ENCODE results near the gene TTLL4. TPM values are rescaled to one million over a fixed set of nuclear protein-coding genes. Genes with fewer than 3 reads are reported as not detected.
A peak's percentile ranks its signal among the peaks of the same experiment; 100 is the strongest.

The TTLL4 gene
- total and polyA plus RNA-seq, 11 donors = 5.3 to 14.0 (median 6.0) TPM

DNA sequence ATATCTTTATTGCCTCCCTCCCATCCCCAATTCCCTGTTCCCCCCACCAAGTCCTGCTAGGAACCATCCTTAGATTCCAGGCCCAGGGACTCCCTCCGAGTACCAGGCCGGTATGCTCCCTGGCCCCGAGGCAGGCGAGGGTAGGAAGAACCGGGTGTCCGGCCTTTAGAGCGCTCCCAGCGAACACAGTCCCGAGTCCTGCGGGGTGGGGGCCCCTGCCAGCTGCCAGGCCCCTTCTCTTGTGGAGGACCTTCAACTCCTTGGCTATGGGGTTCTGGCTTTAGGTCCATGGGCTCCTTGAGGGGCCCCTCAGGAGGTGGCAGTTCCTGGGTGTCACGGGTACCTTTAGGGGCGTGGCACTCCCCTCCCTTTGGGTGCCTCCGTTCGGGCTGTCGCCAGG is 46.7 kb upstream of the TTLL4 start:
- H3K9me3 ChIP-seq = no peaks in the 10 kb centered on the region
- peaks cover 0 to 15% (median 8%) of the 10 kb centered on the region in 12 donors for H3K4me1 ChIP-seq
- WGBS, 4 donors = 87 to 92% (median 88%) methylated on average over 7 to 15 of the region's 15 CpGs
- ATAC-seq = no peak
- H3K4me3 ChIP-seq = no peak overlapping the region
- no peak for DNase-seq
- H3K27ac ChIP-seq = no peak overlapping the region
- intact Hi-C loops (cut with DNase I) = no loop called here
- no peak for TF ChIP-seq POLR2A (IDR thresholded peaks at IDR 0.05)
- TF ChIP-seq, protein P1, sequence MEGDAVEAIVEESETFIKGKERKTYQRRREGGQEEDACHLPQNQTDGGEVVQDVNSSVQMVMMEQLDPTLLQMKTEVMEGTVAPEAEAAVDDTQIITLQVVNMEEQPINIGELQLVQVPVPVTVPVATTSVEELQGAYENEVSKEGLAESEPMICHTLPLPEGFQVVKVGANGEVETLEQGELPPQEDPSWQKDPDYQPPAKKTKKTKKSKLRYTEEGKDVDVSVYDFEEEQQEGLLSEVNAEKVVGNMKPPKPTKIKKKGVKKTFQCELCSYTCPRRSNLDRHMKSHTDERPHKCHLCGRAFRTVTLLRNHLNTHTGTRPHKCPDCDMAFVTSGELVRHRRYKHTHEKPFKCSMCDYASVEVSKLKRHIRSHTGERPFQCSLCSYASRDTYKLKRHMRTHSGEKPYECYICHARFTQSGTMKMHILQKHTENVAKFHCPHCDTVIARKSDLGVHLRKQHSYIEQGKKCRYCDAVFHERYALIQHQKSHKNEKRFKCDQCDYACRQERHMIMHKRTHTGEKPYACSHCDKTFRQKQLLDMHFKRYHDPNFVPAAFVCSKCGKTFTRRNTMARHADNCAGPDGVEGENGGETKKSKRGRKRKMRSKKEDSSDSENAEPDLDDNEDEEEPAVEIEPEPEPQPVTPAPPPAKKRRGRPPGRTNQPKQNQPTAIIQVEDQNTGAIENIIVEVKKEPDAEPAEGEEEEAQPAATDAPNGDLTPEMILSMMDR (IDR thresholded peaks at IDR 0.05) = no peak
- peaks cover 0 to 75% (median 74%) of the 10 kb centered on the region in 9 donors for H3K36me3 ChIP-seq
- H3K27me3 ChIP-seq = no peaks in the 10 kb centered on the region

DNA sequence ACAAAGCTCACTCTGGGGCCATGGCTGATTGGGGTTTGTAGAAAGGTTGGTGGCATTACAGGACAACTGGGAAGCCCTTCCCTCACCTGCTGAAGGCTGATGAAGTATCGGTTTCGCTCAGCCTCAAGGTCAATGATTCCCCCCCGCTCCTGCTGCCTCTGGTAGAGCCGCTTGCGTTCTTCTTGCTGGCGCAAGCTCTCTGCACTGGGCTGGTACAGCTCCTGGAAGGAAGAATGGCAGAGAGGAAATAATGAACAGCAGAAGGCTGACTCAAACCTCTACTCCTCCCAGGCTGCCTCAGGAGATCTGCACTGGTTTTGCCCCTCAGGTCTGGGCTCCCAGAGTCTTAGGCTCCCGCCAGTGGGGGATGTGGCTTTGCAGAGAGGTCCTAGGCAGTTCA is 46.0 kb upstream of the TTLL4 start:
- no peak overlapping the region for H3K4me3 ChIP-seq
- H3K36me3 ChIP-seq = peaks cover 0 to 77% (median 74%) of the 10 kb centered on the region in 9 donors
- no peak for TF ChIP-seq POLR2A (IDR thresholded peaks at IDR 0.05)
- TF ChIP-seq, protein P1 (IDR thresholded peaks at IDR 0.05) = no peak
- intact Hi-C loops (cut with DNase I) = no loop called here
- H3K9me3 ChIP-seq = no peaks in the 10 kb centered on the region
- no peak for ATAC-seq
- peaks cover 0 to 13% (median 7%) of the 10 kb centered on the region in 12 donors for H3K4me1 ChIP-seq
- no peak overlapping the region for H3K27ac ChIP-seq
- 93 to 98% (median 97%) methylated on average over 6 to 7 of the region's 7 CpGs for WGBS, 4 donors
- H3K27me3 ChIP-seq = no peaks in the 10 kb centered on the region
- DNase-seq = no peak

DNA sequence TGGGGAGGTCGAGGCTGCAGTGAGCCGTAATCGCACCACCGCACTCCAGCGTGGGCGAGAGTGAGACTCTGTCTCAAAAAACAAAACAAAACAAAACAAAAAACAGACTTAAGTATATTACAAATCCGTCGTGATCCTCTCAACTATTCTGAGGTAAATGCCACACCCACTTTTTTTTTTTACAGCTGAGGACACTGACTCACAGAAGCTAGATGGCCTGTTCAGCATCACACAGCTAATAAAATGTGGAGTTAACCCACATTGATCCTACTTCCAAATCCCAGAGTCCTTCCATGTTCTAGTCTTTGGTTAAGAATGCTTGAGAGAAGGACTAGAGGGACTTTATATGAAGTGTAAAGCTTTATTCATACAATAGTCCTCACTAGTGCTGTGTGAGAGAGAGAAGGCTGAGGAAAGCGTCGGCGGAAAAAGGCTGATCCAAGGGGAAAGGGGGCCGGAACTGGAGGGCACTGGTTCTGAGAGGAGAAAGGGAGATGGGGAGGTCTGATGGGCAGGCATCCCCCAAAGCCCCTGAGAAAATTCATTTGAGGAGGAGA is 39.5 kb upstream of the TTLL4 start:
- TF ChIP-seq POLR2A (IDR thresholded peaks at IDR 0.05) = no peak
- TF ChIP-seq, protein P1 (IDR thresholded peaks at IDR 0.05) = no peak
- ATAC-seq = no peak
- Histone ChIP-seq H3K27me3 (no peaks in the 10 kb centered on the region), H3K36me3 (peaks cover 0 to 45% (median 39%) of the 10 kb centered on the region in 9 donors), H3K9me3 (no peaks in the 10 kb centered on the region), H3K27ac (peak overlapping the region; percentile 14 to 87 (median 82)), H3K4me1 (peaks cover 0 to 21% (median 14%) of the 10 kb centered on the region in 12 donors), H3K4me3 (peak overlapping the region; percentile 75 to 97 (median 90))
- no peak for DNase-seq
- intact Hi-C loops (cut with DNase I) = loop anchor here in 1 of 10 donors (5.0 kb wide), 1 partner anchor 264 kb away; no protein-coding TSS in a partner anchor
- WGBS, 4 donors = 43 to 46% (median 45%) methylated on average over 12 of the region's 12 CpGs

DNA sequence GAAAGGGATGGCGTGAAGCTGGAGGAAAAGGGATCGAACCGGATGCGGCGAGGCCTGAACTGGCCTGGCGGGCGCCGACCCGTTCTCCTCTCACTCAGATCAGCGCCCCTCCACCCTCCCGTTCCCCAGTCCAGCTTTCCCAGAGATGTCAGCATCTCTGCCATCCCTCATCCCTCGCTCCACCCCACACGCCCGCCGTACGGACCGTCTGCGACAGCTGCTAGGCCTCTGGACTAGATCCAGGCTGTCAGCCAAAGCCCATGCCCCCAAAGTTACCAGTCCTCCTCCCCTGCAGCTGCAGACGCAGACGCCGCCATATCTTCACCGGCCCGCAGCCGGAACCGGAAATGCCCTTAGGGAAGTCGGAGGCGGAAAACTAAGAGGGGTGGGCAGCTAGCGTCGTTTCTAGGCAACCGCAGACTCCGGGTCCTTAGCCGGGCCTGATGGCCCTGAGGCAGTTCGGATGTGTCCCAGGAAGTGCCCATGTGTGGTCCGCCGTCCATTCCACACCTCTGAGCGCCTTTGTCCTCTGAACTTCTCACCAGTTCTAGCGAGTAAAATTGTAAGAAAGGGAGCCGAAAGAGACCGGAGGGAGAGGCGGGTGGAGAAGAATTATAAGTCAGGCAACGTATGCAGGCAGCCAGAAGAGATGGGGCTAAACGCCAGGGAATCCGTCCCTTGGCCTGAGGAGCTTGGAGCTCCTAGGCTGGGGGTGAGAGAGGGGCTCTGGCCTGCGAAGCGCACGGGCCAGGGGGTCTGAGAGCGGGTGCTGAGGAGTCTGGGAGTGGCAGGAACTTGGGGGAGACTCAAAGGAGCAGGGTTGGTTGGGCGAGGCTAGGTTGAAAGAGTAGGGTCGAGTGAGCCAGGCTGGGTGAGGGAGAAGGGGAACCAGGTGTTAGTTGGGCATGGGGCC is 38.7 kb upstream of the TTLL4 start, which contains the start of the genes RNF25 and STK36:
Gene RNF25, minus strand, starts transcription at position 349 of the 913 bp plus-strand sequence. Its CDS starts 32 bp downstream, at position 317.
Gene STK36, plus strand, starts transcription at position 433 of the 913 bp plus-strand sequence. CDS start 744 bp downstream, outside the sequence.
- Histone ChIP-seq H3K4me3 (peak within 1 kb of the TSS; percentile 75 to 97 (median 90)), H3K4me1 (peaks cover 0 to 21% (median 14%) of the 10 kb centered on the region in 12 donors), H3K27ac (peak within 1 kb of the TSS; percentile 14 to 87 (median 82)), H3K36me3 (peaks cover 0 to 43% (median 36%) of the 10 kb centered on the region in 9 donors), H3K9me3 (no peaks in the 10 kb centered on the region), H3K27me3 (no peaks in the 10 kb centered on the region)
- ATAC-seq = peak; percentile 96 to 99 (median 98)
- DNase-seq = peak; percentile 87 to 91 (median 89)
- TF ChIP-seq, protein P1 (IDR thresholded peaks at IDR 0.05) = no peak
- peak in 1 of 2 donors; percentile 78 for TF ChIP-seq POLR2A (IDR thresholded peaks at IDR 0.05)
- WGBS, 4 donors = 0 to 1% (median 1%) methylated on average over 46 to 49 of the region's 49 CpGs
- intact Hi-C loops (cut with DNase I) = loop anchor here in 3 of 10 donors (1.0 to 5.0 kb wide), 3 partner anchors 13 to 265 kb away; partner anchors contain the start of genes BCS1L (in 1 of the 3) and ZNF142 (in 1 of the 3)
